Large intestine (tissue), 3 donors: Measurements from ENCODE around the gene ITGB5. TPM values are rescaled to one million over a fixed set of nuclear protein-coding genes. Genes with fewer than 3 reads are reported as not detected.
"Not testable (repeated sequence)": the region's sequence is repeated elsewhere in the genome, so short reads cannot be mapped to it uniquely, and the experiment has no call there.

Source experiments
- DNase-seq, 2 donors: peaks; one replicate each; pipeline versions ENCODE4 v3.0.0 to v3.0.0-alpha.2; 2013
- H3K27ac ChIP-seq: one replicate; pipeline ENCODE4 v1.5.1; 2013; ENCODE audit warnings: low read length
- H3K27me3 ChIP-seq: 2 replicates; pipeline ENCODE4 v1.6.1; 2013; ENCODE audit warnings: low read length; ENCODE audit not compliant: control insufficient read depth, insufficient read depth
- H3K36me3 ChIP-seq: 2 replicates; pipeline ENCODE4 v1.6.1; 2013; ENCODE audit warnings: low read length; ENCODE audit not compliant: control insufficient read depth, insufficient read depth
- H3K4me1 ChIP-seq: one replicate; pipeline ENCODE4 v1.6.1; 2013; ENCODE audit warnings: low read length; ENCODE audit not compliant: control insufficient read depth, insufficient read depth
- H3K4me3 ChIP-seq: one replicate; pipeline ENCODE4 v1.5.1; 2013; ENCODE audit warnings: low read length
- H3K9me3 ChIP-seq: one replicate; pipeline ENCODE4 v1.6.1; 2013; ENCODE audit warnings: mild to moderate bottlenecking, low read depth, low read length, moderate library complexity; ENCODE audit not compliant: control insufficient read depth
- WGBS: methylation state at CpG from one replicate; pipeline ENCODE4 v1.1.5; 2013; ENCODE audit warnings: low lambda C conversion rate; ENCODE audit not compliant: insufficient coverage; 5-methylcytosine and 5-hydroxymethylcytosine counted together
- polyA plus RNA-seq: library from polyadenylated mRNA; unstranded; fragments of 120-200 nt; gene quantifications from one replicate; pipeline ENCODE4 v1.2.1, GENCODE V29; 2013

Gene ITGB5
- polyA plus RNA-seq, 1 donor = 60.9 TPM

DNA sequence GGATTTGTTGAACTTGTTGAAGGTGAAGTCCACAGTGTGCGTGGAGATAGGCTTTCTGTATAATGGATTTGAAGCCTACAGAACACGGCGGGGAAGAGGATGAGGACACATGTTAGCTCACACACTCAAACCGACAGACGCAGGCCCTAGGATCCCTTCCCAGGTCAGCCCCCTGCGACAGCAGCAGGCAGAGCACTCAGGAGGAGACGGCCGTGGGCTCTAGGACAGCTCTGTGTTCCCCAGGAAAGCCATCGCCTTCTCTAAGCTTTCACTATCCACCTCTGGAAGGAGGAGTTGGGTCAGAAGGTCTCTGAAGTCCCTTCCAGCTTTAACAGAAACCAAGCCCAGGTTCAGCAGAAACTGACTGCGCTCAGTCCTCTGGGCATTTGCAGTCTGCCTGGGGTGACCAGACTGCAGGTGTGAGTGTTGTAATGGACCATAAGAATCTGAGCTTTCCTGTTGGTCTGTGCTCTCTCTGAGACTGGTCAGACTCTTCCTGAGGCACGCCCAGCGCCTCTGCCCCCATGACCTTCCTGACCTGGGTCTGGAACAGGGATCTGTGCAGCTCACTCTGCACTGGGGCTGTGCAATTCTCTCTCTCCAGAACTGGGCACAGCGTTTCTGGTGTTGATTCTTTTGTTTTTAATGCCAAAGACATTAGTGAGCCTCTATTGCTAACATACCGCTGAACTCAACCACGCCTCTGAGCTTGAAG is 123.4 kb downstream of the ITGB5 start:
- DNase-seq = no peak
- H3K9me3 ChIP-seq = no peaks in the 10 kb centered on the region

DNA sequence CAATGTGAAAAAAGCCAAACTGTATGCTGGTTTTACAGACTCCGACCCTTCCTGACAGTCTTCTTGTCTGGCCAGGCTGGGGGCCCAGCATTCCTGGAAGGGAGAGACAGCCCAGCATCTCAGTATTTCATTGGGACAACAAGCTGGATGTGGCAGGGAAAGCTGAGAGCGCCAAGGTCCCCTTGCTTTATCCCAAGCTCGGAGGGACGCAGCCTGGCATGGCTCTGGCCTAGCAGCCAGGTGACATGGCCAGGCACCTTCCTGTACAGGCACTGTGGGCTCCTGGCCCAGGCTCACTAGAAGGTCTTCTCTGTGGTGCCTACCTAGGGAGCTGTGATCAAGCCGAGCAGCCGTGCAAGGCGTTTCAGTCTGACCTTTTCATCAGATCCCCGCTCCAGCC is 124.0 kb downstream of the ITGB5 start:
- no peaks in the 10 kb centered on the region for H3K4me1 ChIP-seq
- H3K36me3 ChIP-seq = peaks cover 55% of the 10 kb centered on the region
- no peaks in the 10 kb centered on the region for H3K9me3 ChIP-seq
- no peak for DNase-seq
- H3K27me3 ChIP-seq = no peaks in the 10 kb centered on the region
- H3K4me3 ChIP-seq = no peak overlapping the region
- no peak overlapping the region for H3K27ac ChIP-seq
- no CpG with 5 or more reads among the region's 8 CpGs for WGBS

More for the DNA sequence above, 123.4 kb downstream of the ITGB5 start:
- 74% methylated on average over 3 of the region's 15 CpGs for WGBS
- no peak overlapping the region for H3K27ac ChIP-seq
- no peaks in the 10 kb centered on the region for H3K27me3 ChIP-seq
- no peak overlapping the region for H3K4me3 ChIP-seq
- H3K36me3 ChIP-seq = peaks cover 61% of the 10 kb centered on the region
- no peaks in the 10 kb centered on the region for H3K4me1 ChIP-seq

DNA sequence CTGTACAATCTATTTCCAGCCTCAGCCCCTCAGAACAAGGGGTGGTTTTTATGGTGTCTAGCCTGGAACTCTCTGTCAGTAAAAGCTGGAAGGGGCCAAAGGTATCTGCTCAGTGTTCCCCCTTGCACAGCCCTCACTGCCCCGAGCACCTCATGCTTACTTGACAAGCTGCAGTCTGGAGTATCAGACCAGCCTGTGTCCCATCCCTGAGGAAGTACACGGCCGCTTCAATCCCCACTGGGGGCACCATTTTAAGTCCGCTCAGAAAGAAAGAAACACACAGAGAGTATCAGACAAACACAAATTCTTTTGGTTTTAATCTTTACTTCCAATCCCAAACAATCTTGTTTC is 124.5 kb downstream of the ITGB5 start:
- no peaks in the 10 kb centered on the region for H3K9me3 ChIP-seq
- no peak overlapping the region for H3K27ac ChIP-seq
- H3K27me3 ChIP-seq = no peaks in the 10 kb centered on the region
- no CpG with 5 or more reads among the region's 4 CpGs for WGBS
- no peak overlapping the region for H3K4me3 ChIP-seq
- H3K4me1 ChIP-seq = no peaks in the 10 kb centered on the region
- no peak for DNase-seq
- peaks cover 50% of the 10 kb centered on the region for H3K36me3 ChIP-seq

DNA sequence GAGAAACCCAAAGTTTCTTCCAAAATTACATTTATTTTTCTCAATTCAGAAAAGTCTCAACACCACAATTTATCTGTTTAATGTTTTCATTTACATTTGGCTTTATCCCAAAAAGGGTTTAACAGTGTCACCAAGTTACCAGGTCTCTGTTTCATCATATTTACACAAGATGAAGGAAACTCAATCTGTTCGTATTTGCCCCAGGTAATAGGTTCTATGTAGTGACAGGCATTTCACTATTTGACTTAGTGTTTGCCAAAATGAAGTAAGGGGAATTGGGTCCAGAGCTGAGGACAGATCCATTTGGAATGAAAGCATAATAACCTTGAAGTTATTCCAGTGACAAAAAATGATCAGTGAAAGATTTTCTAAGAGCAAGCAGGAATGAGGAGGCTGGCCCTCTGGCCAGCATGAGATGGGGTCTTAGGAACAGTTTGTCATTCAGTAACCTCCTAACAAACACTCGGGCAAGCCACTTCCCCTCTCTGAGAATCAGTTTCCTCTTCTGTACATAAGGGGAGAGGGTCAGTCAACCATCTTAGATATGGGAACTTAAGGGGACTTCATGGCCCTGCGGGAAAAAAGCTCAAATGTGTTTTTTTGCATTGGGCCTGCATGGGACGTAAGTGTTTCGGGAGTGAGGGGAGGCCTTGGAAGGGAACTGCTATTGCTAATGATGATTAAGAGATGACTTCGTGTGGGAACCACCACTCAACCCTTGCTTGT is 125.1 kb downstream of the ITGB5 start:
- H3K4me1 ChIP-seq = no peaks in the 10 kb centered on the region
- WGBS = no CpG with 5 or more reads among the region's 6 CpGs
- no peak overlapping the region for H3K4me3 ChIP-seq
- no peaks in the 10 kb centered on the region for H3K27me3 ChIP-seq
- no peak for DNase-seq
- H3K27ac ChIP-seq = no peak overlapping the region
- H3K9me3 ChIP-seq = no peaks in the 10 kb centered on the region
- peaks cover 44% of the 10 kb centered on the region for H3K36me3 ChIP-seq

DNA sequence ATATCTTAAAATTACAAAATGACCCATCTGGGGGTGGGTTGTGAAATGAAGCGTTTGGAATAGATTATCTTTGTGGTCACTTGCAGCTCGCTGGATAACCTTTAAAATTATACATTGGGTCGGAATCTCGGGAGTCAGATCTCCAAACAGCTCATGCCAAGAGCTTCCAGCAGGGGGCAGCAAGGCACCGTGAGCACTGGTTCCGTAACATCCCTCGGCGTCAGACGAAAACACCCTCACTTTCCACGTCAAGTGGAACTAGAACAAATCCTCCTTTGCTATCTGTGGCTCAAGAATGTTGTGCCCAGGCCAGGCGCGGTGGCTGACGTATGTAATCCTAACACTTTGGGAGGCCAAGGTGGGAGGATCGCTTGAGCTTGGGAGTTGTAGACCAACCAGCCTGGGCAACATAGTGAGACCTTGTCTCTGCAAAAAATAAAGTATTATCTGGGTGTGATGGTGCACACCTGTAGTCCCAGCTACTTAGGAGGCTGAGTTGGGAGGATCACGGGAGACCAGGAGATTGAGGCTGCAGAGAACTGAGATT is 125.8 kb downstream of the ITGB5 start:
- WGBS = no CpG with 5 or more reads among the region's 15 CpGs
- H3K27ac ChIP-seq = no peak overlapping the region
- peak; percentile 69 to 79 for DNase-seq

DNA sequence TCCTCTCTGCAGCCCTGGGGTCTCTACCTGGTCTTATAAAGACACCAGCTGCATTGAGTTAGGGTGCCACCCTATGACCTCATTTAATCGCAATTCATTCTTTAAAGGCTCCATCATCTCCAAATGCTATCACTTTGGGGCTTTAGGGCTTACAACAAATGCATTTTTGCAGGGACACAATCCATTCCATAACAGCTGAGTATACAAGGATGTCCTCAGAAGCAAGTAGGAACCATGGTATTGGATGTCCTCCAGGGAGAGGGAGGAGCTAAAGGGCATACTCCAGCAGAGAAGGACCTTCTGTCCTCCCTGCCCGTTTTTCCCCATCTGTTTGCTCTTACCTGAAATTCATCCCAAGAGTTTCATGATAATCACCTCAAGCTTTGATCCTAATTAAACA is 126.6 kb downstream of the ITGB5 start:
- H3K4me3 ChIP-seq = no peak overlapping the region
- H3K27me3 ChIP-seq = no peaks in the 10 kb centered on the region
- peaks cover 31% of the 10 kb centered on the region for H3K36me3 ChIP-seq
- no CpG with 5 or more reads among the region's 2 CpGs for WGBS
- DNase-seq = no peak
- no peak overlapping the region for H3K27ac ChIP-seq
- no peaks in the 10 kb centered on the region for H3K4me1 ChIP-seq
- no peaks in the 10 kb centered on the region for H3K9me3 ChIP-seq

More for the DNA sequence above, 125.8 kb downstream of the ITGB5 start:
- Histone ChIP-seq H3K36me3 (peaks cover 38% of the 10 kb centered on the region), H3K9me3 (no peaks in the 10 kb centered on the region), H3K27me3 (no peaks in the 10 kb centered on the region), H3K4me1 (no peaks in the 10 kb centered on the region), H3K4me3 (no peak overlapping the region)

DNA sequence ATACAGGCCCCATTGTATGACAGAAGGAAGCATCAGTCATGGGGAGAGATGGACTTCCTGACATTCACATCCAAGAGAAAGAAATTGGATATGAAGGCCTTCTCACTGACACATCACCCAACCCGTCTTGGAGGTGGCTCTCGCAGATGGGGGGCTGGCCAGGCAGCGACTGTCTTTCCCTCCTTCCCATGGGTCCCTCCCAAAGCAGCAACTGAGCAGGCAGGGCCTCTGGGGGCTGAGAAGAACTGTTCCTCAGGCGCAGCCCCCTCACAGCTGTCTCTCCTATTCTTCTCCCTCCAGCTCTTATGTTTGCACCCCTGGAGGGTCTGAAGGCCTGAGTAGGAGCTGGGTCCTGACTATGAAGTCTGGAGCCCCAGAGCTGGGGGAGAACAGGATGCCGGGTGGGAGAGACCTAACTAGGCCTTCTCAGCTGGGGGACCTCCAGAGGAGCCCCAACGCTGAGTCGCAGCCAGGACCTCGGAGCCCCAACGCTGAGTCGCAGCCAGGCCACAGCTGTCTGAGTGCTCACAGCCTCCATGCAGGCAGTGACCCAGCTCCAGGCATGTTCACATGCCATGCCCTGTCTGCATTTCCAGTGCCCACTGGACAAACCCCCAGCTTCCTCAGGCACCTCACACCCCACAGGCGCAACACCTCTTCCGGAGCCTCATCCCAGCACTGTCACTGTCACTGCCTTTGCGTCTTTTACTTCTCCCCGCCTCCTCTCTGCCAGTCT is 127.3 kb downstream of the ITGB5 start:
- H3K36me3 ChIP-seq = peaks cover 23% of the 10 kb centered on the region
- H3K9me3 ChIP-seq = no peaks in the 10 kb centered on the region
- no peaks in the 10 kb centered on the region for H3K4me1 ChIP-seq
- no peaks in the 10 kb centered on the region for H3K27me3 ChIP-seq
- no peak overlapping the region for H3K27ac ChIP-seq
- DNase-seq = no peak
- no CpG with 5 or more reads among the region's 14 CpGs for WGBS
- H3K4me3 ChIP-seq = no peak overlapping the region

DNA sequence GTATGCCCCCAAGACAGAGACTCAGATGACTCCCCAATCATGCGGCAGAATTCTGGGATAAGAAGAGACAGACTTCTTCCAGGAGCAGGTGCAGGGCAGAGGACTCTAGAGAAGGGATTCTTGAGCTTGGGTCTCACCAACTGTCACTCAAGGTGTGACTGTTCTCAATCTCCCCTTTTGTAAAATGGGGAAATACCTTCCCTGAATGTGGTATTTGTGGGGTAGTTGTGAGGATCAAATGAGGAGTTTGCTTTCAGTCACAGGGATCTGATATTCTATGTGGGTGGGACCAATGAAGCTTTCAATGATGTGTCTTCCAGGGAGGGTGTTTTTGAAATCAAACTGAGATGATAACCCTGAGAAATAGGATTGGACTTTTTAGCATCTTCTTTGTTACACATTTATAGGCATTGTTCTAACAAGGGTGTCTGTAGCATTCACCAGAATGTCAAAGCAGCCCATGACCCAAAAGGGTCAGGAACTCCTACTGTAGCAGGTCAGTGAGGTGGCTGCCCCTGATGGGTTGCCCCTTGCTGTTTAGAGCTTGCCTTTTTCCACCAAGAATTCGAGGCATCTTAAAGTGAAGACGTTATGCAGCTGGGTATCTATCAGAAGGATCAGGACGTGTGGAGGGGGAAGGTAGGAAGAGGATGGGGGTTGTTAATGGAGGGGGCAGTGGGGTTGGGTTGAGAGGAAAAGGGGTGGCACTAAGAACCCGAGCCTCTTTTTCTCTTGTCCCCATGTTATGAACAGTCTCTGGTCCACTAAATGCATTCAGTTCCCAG is 128.1 kb downstream of the ITGB5 start:
- no peak for DNase-seq
- Histone ChIP-seq H3K4me3 (no peak overlapping the region), H3K27ac (no peak overlapping the region), H3K4me1 (no peaks in the 10 kb centered on the region), H3K36me3 (peaks cover 15% of the 10 kb centered on the region), H3K27me3 (no peaks in the 10 kb centered on the region), H3K9me3 (no peaks in the 10 kb centered on the region)
- WGBS = no CpG with 5 or more reads among the region's 5 CpGs

DNA sequence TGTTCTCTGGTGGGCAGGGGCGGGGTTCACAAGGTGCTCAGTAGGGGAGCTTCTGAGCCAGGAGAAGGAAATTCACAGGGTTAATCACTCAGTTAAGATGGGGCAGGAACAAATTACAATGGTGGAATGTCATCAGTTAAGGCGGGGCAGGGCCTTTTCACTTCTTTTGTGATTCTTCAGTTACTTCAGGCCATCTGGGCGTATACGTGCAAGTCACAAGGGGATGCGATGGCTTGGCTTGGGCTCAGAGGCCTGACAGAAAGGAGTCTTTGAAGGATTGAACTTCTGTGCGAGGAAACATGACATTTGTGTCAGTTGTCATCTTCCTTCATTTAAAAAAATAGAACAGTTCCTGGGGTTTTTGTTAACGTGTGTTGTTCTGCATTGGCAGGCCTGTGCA is 129.2 kb downstream of the ITGB5 start:
- not testable (repeated sequence) for H3K4me3 ChIP-seq, H3K27ac ChIP-seq, H3K4me1 ChIP-seq, DNase-seq, H3K27me3 ChIP-seq, H3K36me3 ChIP-seq, H3K9me3 ChIP-seq
- no CpG with 5 or more reads among the region's 7 CpGs for WGBS

DNA sequence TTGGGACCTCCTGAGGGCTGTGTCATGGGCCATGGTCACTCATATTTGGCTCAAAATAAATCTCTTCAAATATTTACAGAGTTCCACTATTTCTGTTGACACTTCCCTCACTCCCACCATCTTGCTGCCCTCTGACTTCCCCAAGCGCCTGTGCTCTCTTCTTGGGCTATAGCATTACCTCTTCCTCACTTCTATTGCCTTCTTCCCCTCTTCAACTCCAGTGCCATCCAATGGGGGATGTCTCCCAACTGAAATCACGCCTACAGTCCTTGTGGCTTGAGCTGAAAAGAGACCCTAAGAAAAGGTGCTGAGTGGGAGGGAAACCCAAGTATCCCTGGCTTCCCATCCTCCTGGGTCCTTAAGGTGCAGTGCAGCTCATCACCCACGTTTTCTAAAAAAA is 135.1 kb downstream of the ITGB5 start:
- H3K27me3 ChIP-seq = no peaks in the 10 kb centered on the region
- WGBS = 100% methylated on average over 2 of the region's 3 CpGs
- H3K4me3 ChIP-seq = no peak overlapping the region
- H3K27ac ChIP-seq = no peak overlapping the region
- DNase-seq = no peak
- no peaks in the 10 kb centered on the region for H3K4me1 ChIP-seq
- H3K36me3 ChIP-seq = peaks cover 11% of the 10 kb centered on the region
- no peaks in the 10 kb centered on the region for H3K9me3 ChIP-seq
